ENCODE measurements around the gene DLGAP3. TPM values are rescaled to one million over a fixed set of nuclear protein-coding genes. Genes with fewer than 3 reads are reported as not detected.

The DLGAP3 gene
- total and polyA plus RNA-seq, 2 of the 13 experiments (the other 11 are each of a cell fraction or from before 2014, with no cell fraction given), result 0.03 to 0.04 TPM

- peak; percentile 99 for TF ChIP-seq NFAT5 (CRISPR knock-in tag; IDR thresholded peaks at IDR 0.05)
- TF ChIP-seq NFKB2 (CRISPR knock-in tag; IDR thresholded peaks at IDR 0.05; ENCODE audit: borderline replicate concordance), result peak; percentile 100
- TF ChIP-seq SMYD3 (CRISPR knock-in tag; IDR thresholded peaks at IDR 0.05), result peak; percentile 97
- TF ChIP-seq, protein P1, sequence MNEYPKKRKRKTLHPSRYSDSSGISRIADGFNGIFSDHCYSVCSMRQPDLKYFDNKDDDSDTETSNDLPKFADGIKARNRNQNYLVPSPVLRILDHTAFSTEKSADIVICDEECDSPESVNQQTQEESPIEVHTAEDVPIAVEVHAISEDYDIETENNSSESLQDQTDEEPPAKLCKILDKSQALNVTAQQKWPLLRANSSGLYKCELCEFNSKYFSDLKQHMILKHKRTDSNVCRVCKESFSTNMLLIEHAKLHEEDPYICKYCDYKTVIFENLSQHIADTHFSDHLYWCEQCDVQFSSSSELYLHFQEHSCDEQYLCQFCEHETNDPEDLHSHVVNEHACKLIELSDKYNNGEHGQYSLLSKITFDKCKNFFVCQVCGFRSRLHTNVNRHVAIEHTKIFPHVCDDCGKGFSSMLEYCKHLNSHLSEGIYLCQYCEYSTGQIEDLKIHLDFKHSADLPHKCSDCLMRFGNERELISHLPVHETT (CRISPR knock-in tag; conservative IDR thresholded peaks at IDR 0.05), result peak; percentile 97
- TF ChIP-seq ZNF331 (CRISPR knock-in tag; IDR thresholded peaks at IDR 0.05), result peak; percentile 99
- TF ChIP-seq, protein P2, sequence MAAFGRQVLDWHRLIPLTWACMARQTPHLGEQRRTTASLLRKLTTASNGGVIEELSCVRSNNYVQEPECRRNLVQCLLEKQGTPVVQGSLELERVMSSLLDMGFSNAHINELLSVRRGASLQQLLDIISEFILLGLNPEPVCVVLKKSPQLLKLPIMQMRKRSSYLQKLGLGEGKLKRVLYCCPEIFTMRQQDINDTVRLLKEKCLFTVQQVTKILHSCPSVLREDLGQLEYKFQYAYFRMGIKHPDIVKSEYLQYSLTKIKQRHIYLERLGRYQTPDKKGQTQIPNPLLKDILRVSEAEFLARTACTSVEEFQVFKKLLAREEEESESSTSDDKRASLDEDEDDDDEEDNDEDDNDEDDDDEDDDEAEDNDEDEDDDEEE (CRISPR knock-in tag; IDR thresholded peaks at IDR 0.05), result peak; percentile 99
- TF ChIP-seq SP4 (CRISPR knock-in tag; IDR thresholded peaks at IDR 0.05), result peak; percentile 81
- peak; percentile 98 for TF ChIP-seq ZNF205 (CRISPR knock-in tag; IDR thresholded peaks at IDR 0.05)
- TF ChIP-seq FOXJ3 (CRISPR knock-in tag; IDR thresholded peaks at IDR 0.05; ENCODE audit: borderline replicate concordance), result peak; percentile 71; the same call in 1 of the 2 replicates
- 0 out of 2 replicates have a peak, but pooled peaks have one; percentile 81 for TF ChIP-seq SAFB2 (CRISPR knock-in tag; IDR thresholded peaks at IDR 0.05; ENCODE audit: borderline replicate concordance, low read depth)
- no peak for TF ChIP-seq MATR3 (CRISPR knock-in tag; IDR thresholded peaks at IDR 0.05)
- no peak for TF ChIP-seq MNT (IDR thresholded peaks at IDR 0.05)
- TF ChIP-seq BRD4 (CRISPR knock-in tag; IDR thresholded peaks at IDR 0.05), result no peak
- TF ChIP-seq PAX8 (CRISPR knock-in tag; IDR thresholded peaks at IDR 0.05; ENCODE audit: borderline replicate concordance), result peak; percentile 98; the same call in 1 of the 2 replicates
These were observed 4.5 kb downstream of the DLGAP3 start (continued) for GRCh38 chr1:34924759-34925555.

Measured in HepG2 (cell line).